Ramos (cell line): ENCODE measurements around the gene POU3F3.

ENCODE experiments used
- in situ Hi-C: fragments of 300-500 bp; cut with MboI; formaldehyde crosslinking; loops from one replicate; pipeline ENCODE4 v1.14.3; 2022; ENCODE audit warnings: low sequenced_read_pairs; ENCODE audit not compliant: unreplicated experiment

POU3F3 gene

DNA sequence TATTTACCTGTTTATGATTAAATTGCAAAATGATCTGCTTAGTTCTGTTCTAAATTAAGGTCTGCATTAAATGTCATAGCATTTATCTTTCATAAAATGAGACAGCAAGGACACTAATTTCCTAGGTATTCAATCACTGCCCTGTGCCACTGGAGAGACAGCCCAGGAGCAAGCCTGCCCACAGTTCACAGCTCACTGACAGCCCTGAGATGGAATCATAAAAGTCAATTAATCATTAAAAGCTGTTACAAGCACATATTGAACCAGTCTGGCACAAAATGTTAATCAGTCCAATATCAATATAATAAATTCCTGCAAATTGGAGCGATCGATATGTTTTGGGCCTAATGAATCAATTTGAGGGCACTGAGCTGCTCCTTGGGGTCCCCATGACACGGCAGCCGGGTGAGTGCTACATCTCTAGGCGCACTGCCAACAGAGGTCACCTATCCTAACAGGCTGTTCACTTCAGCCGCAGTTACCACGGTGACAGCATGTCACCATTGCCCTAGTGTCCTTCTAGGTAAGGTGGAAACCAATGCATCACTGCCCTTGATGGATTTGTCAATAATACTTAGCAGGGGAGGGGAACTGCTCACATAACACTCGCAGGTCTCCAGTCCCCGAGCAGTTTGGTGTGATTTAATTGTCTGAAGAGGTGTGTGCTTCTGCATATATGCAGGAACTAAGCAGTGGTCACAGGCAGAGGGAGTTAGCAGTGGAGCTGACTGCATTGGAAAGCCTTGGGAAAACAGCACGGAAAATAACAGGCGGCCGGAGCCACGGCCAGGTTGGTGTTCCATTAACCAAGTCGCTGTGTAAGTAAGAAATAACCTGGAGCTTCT lies 47.3 kb downstream of the POU3F3 start:
- in situ Hi-C loops = no loop called here

DNA sequence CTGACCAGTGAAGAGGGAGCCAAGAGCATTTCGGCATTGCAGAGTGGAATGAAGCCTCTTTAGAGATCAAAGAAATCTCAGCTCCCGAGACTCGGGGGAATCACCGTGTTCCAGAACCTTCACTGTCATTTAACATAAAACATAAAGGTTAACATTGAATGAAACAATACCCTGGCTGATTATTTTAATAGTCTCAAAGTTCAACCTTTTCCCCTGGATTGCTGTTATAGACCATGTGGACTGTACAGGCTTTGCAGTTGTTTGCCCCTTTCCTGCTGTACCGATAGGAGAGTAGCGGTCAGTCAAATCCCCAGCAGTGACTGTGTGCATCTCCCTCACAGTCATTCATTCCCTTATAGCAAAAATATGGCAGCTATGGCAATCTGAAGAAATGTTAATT lies 48.4 kb downstream of the POU3F3 start:
- in situ Hi-C loops = no loop called here
